ENCODE data around the gene ETS1. TPM values are rescaled to one million over a fixed set of nuclear protein-coding genes. Genes with fewer than 3 reads are reported as not detected.

The ETS1 gene
- total RNA-seq, 1 experiment from 2014 or later: 29.9 TPM

DNA sequence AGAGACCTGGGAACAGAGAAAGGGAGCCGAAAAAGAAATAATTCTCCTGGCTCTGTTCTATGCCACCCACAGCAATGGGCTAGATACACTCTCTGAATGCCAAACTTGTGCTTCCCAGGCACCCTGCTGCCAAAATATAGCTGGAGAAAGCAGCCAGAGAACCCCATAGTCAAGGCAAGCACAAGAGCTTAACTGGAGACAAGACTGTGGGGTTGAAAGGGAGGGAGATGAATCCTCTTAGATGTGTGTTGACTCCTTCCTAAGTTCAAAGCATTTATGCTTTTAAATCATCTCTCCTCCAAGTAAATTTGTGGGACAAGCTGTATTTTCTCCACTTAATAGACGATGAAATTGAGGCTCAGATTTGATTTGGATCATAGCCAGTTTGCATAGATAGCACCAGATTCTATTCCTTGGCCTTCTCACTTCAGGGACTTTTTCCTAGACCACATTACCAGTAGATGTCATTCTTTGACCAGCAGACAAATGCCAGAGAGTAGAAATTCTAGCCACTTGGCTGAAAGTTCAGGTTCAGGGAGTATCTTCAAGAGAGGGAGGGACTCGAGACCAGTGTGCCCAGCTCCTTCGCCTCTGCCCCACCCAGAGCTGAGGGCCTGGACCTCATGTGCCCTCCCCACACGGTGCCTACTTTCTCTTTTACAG is 16.5 kb upstream of the ETS1 start:
- H4K5ac ChIP-seq (ENCODE audit: insufficient read length, low read depth, low read length): no peak overlapping the region
- H2BK120ac ChIP-seq (ENCODE audit: low read depth, low read length, poor library complexity, severe bottlenecking): no peak overlapping the region
- no peak overlapping the region for H3K56ac ChIP-seq (ENCODE audit: insufficient read length, low read depth, low read length)
- no peak overlapping the region for H2AFZ ChIP-seq (ENCODE audit: low read length)
- Mint-ChIP-seq H3K4me1 (peaks cover 17 to 21% of the 10 kb centered on the region in 2 experiments), H3K27me3 (ENCODE audit: low read depth) (peaks cover 2% of the 10 kb centered on the region), H3K36me3 (ENCODE audit: insufficient read depth in 1 of 3, low read depth in 3 of 3) (no peaks in the 10 kb centered on the region), H3K27ac (no peak overlapping the region), H3K9me3 (no peaks in the 10 kb centered on the region), H3K4me3 (no peak overlapping the region)
- no peaks in the 10 kb centered on the region for H3K23me2 ChIP-seq (ENCODE audit: insufficient read length, low read depth, low read length, poor library complexity, severe bottlenecking)
- H3K9me3 ChIP-seq (ENCODE audit: control insufficient read depth, low read depth, low read length): no peaks in the 10 kb centered on the region
- H3K4me2 ChIP-seq (ENCODE audit: insufficient read depth, insufficient read length, low read length): no peak overlapping the region
- no peak overlapping the region for H2BK15ac ChIP-seq (ENCODE audit: low read depth, low read length)
- DNase-seq: no peak
- no peak overlapping the region for H4K8ac ChIP-seq (replicated peaks; ENCODE audit: insufficient read length, low read depth, low read length)
- H3K18ac ChIP-seq (ENCODE audit: insufficient read length, low read depth, low read length): no peak overlapping the region
- TF ChIP-seq, protein P1, sequence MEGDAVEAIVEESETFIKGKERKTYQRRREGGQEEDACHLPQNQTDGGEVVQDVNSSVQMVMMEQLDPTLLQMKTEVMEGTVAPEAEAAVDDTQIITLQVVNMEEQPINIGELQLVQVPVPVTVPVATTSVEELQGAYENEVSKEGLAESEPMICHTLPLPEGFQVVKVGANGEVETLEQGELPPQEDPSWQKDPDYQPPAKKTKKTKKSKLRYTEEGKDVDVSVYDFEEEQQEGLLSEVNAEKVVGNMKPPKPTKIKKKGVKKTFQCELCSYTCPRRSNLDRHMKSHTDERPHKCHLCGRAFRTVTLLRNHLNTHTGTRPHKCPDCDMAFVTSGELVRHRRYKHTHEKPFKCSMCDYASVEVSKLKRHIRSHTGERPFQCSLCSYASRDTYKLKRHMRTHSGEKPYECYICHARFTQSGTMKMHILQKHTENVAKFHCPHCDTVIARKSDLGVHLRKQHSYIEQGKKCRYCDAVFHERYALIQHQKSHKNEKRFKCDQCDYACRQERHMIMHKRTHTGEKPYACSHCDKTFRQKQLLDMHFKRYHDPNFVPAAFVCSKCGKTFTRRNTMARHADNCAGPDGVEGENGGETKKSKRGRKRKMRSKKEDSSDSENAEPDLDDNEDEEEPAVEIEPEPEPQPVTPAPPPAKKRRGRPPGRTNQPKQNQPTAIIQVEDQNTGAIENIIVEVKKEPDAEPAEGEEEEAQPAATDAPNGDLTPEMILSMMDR (conservative IDR thresholded peaks at IDR 0.05): no peak; the same call in 2 of the 3 replicates
- no peak overlapping the region for H3K14ac ChIP-seq (ENCODE audit: insufficient read depth, low read length)
- no peak overlapping the region for H4K91ac ChIP-seq (ENCODE audit: insufficient read length, low read depth, low read length)
- no peak overlapping the region for H2BK12ac ChIP-seq (ENCODE audit: insufficient read length, low read depth, low read length)
- H4K20me1 ChIP-seq (ENCODE audit: control insufficient read depth, insufficient read depth, insufficient read length): no peaks in the 10 kb centered on the region
- H3K79me1 ChIP-seq (ENCODE audit: insufficient read depth, low read depth, low read length, poor library complexity, severe bottlenecking): no peaks in the 10 kb centered on the region
- H3K79me2 ChIP-seq (ENCODE audit: insufficient read depth, low read length): no peaks in the 10 kb centered on the region
- H2BK20ac ChIP-seq (ENCODE audit: low read depth, low read length, poor library complexity, severe bottlenecking): no peak overlapping the region
- H3K27me3 ChIP-seq (ENCODE audit: insufficient read depth, low read length): no peaks in the 10 kb centered on the region
- H3K4ac ChIP-seq (ENCODE audit: low read depth, low read length): no peak overlapping the region
- H3K27ac ChIP-seq (ENCODE audit: insufficient read length, low read depth, low read length): no peak overlapping the region
- H2BK5ac ChIP-seq (ENCODE audit: insufficient read length, low read length): no peak overlapping the region
- peaks cover under 1% of the 10 kb centered on the region; the same call in 1 of the 2 replicates for H3K4me1 ChIP-seq (ENCODE audit: insufficient read depth, low read length)
- no CpG with 5 or more reads among the region's 5 CpGs for WGBS (ENCODE audit: extremely low coverage, insufficient read length, low lambda C conversion rate)
- H3K9ac ChIP-seq (ENCODE audit: extremely low read depth, insufficient read length, low read length): no peak overlapping the region
- no peak overlapping the region for H2AK5ac ChIP-seq (ENCODE audit: insufficient read length, low read length)
- H3K23ac ChIP-seq (ENCODE audit: insufficient read length, low read depth, low read length): no peak overlapping the region
- no peak overlapping the region for H3T11ph ChIP-seq (ENCODE audit: low read length)

Data from H9 (cell line).